MCF 10A (cell line): Measurements from ENCODE around the gene ANTKMT. TPM values are rescaled to one million over a fixed set of nuclear protein-coding genes. Genes with fewer than 3 reads are reported as not detected.
"Not testable (repeated sequence)": the region's sequence is repeated elsewhere in the genome, so short reads cannot be mapped to it uniquely, and the experiment has no call there.

Experiments
- BruUV-seq: library from RNA; stranded (reverse); fragments of 400-500 nt; replicated peaks from 2 replicates; lab custom pipeline; 2021; lab: Mats Ljungman, UMichigan
- CTCF ChIA-PET: fragments of 300-600 bp; sonication (Branson Sonifier 250); formaldehyde crosslinking; extraction: SDS; loops from one replicate; lab custom pipeline; 2021; ENCODE audit warnings: antibody characterized with exemption, inconsistent platforms; lab: Yijun Ruan, JAX
- POLR2A ChIA-PET: fragments of 300-600, 350-650 bp; sonication (Branson Sonifier 250); formaldehyde crosslinking; extraction: SDS; loops from one replicate; lab custom pipeline; 2020; ENCODE audit warnings: antibody characterized with exemption, inconsistent platforms; lab: Yijun Ruan, JAX
- DNase-seq: peaks from one replicate; pipeline ENCODE4 v3.0.0-alpha.2; 2018; ENCODE audit not compliant: unreplicated experiment
- H3K27ac Mint-ChIP-seq: one replicate; pipeline ENCODE4 v1.8.0; 2022; ENCODE audit warnings: mild to moderate bottlenecking, low read depth, mixed read lengths; ENCODE audit not compliant: unreplicated experiment
- H3K27me3 Mint-ChIP-seq: one replicate; pipeline ENCODE4 v1.8.0; 2022; ENCODE audit warnings: mixed read lengths; ENCODE audit not compliant: insufficient read depth, unreplicated experiment
- H3K36me3 Mint-ChIP-seq: one replicate; pipeline ENCODE4 v1.8.0; 2022; ENCODE audit warnings: mild to moderate bottlenecking, moderate library complexity, mixed read lengths; ENCODE audit not compliant: insufficient read depth, unreplicated experiment
- H3K4me1 Mint-ChIP-seq: one replicate; pipeline ENCODE4 v1.8.0; 2022; ENCODE audit warnings: mixed read lengths; ENCODE audit not compliant: insufficient read depth, unreplicated experiment
- H3K4me3 Mint-ChIP-seq: one replicate; pipeline ENCODE4 v1.8.0; 2022; ENCODE audit warnings: mild to moderate bottlenecking, moderate library complexity, mixed read lengths; ENCODE audit not compliant: unreplicated experiment
- H3K9me3 Mint-ChIP-seq: one replicate; pipeline ENCODE4 v1.8.0; 2022; ENCODE audit warnings: mixed read lengths; ENCODE audit not compliant: unreplicated experiment
- intact Hi-C: fragments of 100-400 bp; cut with micrococcal nuclease; formaldehyde crosslinking; loops from 2 replicates; pipeline ENCODE4 v1.14.1; 2022
- total RNA-seq: library from RNA; stranded (reverse); gene quantifications from 2 replicates; pipeline ENCODE4 v1.2.3, GENCODE V29; 2022
- TF ChIP-seq, protein P1 (sequence below): fragments of 200-600 bp; IDR thresholded peaks from one replicate; pipeline ENCODE4 v1.8.0; 2022; ENCODE audit warnings: antibody characterized with exemption, mild to moderate bottlenecking; ENCODE audit not compliant: unreplicated experiment

The ANTKMT gene
- total RNA-seq, 1 experiment from 2014 or later: 54.7 TPM

DNA sequence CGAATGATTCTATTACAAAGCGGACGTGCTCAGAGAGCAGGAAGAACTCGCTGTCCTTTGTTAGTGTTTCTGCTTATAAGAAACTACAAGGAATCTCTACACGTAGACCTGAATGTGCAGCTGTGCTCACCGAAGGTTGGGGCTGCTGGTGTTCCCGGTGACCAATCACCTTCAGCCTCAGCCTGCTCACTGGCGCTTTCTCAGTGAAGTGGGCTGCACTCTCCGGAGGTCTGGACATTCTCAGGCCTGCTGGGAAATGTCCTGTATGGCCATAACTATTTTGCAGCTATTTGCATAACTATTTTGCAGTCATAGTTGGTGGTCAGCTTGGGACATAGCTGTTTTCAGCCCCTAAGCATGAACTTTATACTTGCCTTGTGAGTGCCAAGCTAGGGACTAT is 29.5 kb downstream of the ANTKMT start:
- H3K9me3 Mint-ChIP-seq: no peaks in the 10 kb centered on the region
- intact Hi-C loops: no loop called here
- no peaks in the 10 kb centered on the region for H3K36me3 Mint-ChIP-seq
- DNase-seq: no peak
- no peaks in the 10 kb centered on the region for H3K4me1 Mint-ChIP-seq
- TF ChIP-seq, protein P1, sequence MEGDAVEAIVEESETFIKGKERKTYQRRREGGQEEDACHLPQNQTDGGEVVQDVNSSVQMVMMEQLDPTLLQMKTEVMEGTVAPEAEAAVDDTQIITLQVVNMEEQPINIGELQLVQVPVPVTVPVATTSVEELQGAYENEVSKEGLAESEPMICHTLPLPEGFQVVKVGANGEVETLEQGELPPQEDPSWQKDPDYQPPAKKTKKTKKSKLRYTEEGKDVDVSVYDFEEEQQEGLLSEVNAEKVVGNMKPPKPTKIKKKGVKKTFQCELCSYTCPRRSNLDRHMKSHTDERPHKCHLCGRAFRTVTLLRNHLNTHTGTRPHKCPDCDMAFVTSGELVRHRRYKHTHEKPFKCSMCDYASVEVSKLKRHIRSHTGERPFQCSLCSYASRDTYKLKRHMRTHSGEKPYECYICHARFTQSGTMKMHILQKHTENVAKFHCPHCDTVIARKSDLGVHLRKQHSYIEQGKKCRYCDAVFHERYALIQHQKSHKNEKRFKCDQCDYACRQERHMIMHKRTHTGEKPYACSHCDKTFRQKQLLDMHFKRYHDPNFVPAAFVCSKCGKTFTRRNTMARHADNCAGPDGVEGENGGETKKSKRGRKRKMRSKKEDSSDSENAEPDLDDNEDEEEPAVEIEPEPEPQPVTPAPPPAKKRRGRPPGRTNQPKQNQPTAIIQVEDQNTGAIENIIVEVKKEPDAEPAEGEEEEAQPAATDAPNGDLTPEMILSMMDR: no peak
- no peaks in the 10 kb centered on the region for H3K27me3 Mint-ChIP-seq
- POLR2A ChIA-PET: interaction anchor here (0.7 to 2.9 kb wide), 4 partner anchors 10 to 38 kb away, joined by 3 to 26 read pairs (median 4); partner anchors contain the start of gene MSLN
- BruUV-seq: no TSS peak
- H3K27ac Mint-ChIP-seq: no peak overlapping the region
- CTCF ChIA-PET: interaction anchor here (0.5 to 2.7 kb wide), 4 partner anchors 10 to 38 kb away, joined by 4 to 16 read pairs (median 10); partner anchors contain the start of gene CIAO3
- H3K4me3 Mint-ChIP-seq: no peak overlapping the region

DNA sequence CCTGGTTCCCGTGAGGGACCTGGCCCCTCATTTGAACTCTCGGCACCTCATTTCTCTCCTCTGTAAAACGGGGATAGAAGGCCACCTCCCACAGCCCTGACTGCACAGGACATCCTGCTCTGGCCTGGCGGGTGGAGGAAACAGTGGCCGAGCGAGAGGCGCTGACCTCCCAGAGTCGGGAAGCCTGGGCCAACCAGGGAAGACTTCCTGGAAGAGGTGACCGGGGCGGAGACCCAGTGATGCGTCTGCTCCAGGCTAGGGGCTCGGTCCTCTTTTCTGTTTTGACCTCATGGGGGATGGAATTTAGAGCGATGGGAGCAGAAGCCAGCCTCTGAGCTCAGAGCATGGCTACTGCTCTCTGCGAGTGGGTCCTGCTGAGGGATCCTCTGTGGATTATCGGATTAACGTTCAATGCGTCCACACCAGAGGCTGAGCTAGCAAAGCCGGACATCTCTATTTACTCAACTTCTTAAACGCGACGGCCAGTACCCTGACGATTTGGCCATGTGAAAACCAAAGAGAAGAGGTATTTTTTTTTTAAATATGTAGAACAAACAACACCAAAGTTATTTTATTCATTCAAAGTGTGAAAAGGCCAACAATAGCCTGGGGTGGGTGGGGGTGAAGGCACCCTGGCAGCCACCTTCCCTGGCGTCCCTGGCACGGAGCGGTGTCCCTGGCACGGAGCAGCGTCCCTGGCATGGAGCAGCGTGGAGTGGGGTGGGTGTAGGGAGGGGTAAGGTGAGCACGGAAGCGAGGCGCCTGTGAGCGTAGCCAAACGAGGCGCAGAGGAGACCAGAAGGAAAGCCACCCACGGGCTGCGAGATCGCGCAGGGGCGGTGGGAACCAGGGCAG is 30.4 kb downstream of the ANTKMT start:
- Mint-ChIP-seq H3K4me1 (no peaks in the 10 kb centered on the region), H3K27me3 (no peaks in the 10 kb centered on the region), H3K9me3 (no peaks in the 10 kb centered on the region), H3K4me3 (no peak overlapping the region), H3K36me3 (no peaks in the 10 kb centered on the region), H3K27ac (no peak overlapping the region)
- intact Hi-C loops: no loop called here
- ChIA-PET CTCF (interaction anchor here (0.5 to 2.7 kb wide), 6 partner anchors 10 to 39 kb away, joined by 3 to 16 read pairs (median 5); partner anchors contain the start of gene CIAO3), POLR2A (interaction anchor here (0.6 to 2.9 kb wide), 4 partner anchors 10 to 207 kb away, joined by 3 to 26 read pairs (median 3); partner anchors contain the start of gene MSLN)
- BruUV-seq: no TSS peak
- TF ChIP-seq, protein P1: no peak
- no peak for DNase-seq

DNA sequence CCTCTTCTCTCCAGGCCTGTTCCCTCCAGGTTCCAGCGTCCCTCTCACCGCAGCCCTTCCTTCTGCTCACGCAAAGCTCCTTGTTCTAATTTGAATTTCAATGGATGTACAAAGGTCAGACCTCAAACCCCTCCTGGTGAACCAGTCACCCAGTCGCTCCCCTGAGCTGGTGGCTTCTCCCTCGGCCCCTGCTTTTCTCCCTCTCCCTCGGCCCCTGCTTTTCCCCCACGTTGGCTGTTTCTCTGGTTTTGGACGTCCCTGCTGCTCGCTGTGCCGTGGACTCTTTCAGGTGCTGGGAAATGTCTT is 31.0 kb downstream of the ANTKMT start:
- H3K27ac Mint-ChIP-seq: no peak overlapping the region
- H3K27me3 Mint-ChIP-seq: no peaks in the 10 kb centered on the region
- H3K36me3 Mint-ChIP-seq: no peaks in the 10 kb centered on the region
- TF ChIP-seq, protein P1: no peak
- BruUV-seq: no TSS peak
- intact Hi-C loops: no loop called here
- ChIA-PET CTCF (interaction anchor here (0.6 to 2.7 kb wide), 4 partner anchors 9 to 34 kb away, joined by 3 to 16 read pairs (median 8); partner anchors contain the start of gene CIAO3), POLR2A (interaction anchor here (0.6 kb wide), 1 partner anchor 207 kb away, joined by 3 read pairs; no protein-coding TSS in a partner anchor)
- no peak overlapping the region for H3K4me3 Mint-ChIP-seq
- H3K9me3 Mint-ChIP-seq: no peaks in the 10 kb centered on the region
- H3K4me1 Mint-ChIP-seq: no peaks in the 10 kb centered on the region
- DNase-seq: no peak

DNA sequence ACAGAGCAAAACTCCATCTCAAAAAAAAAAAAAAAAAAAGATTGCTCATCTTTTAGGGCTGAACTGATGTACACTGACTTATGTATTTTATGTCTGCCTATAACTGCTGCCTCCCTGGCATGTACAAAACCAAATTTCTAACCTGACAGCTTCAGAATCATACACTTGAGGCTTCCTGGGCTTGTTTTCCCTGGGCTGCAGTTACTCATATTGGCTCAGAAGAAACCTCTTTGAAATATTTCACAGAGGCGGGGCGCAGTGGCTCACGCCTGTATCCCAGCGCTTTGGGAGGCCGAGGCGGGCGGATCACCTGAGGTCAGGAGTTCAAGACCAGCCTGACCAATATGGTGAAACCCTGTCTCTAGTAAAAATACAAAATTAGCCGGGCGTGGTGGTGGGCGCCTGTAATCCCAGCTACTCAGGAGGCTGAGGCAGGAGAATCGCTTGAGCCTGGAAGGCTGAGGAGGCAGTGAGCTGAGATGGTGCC is 33.2 kb downstream of the ANTKMT start:
- ChIA-PET POLR2A (interaction anchor here (1.7 kb wide), 1 partner anchor 13 kb away, joined by 6 read pairs; the partner anchor contains the start of gene CIAO3), CTCF (interaction anchor here (0.6 to 0.7 kb wide), 3 partner anchors 14 to 42 kb away, joined by 3 to 4 read pairs (median 3); no protein-coding TSS in a partner anchor)
- H3K4me3 Mint-ChIP-seq, H3K27ac Mint-ChIP-seq, DNase-seq, BruUV-seq, H3K9me3 Mint-ChIP-seq, H3K27me3 Mint-ChIP-seq, intact Hi-C loops, H3K4me1 Mint-ChIP-seq, H3K36me3 Mint-ChIP-seq: not testable (repeated sequence)
